HFF-Myc (cell line): ENCODE data around the gene RAB40C.

Experiments used
- DNase-seq: peaks from one replicate; pipeline ENCODE4 v3.0.0-alpha.2; 2011; ENCODE audit warnings: low read depth; ENCODE audit errors: extremely low read depth
- H3K4me3 ChIP-seq: replicated peaks from 2 replicates; pipeline ENCODE4 v1.5.1; 2011; ENCODE audit warnings: low read depth, mild to moderate bottlenecking, control low read depth, low read length
- TF ChIP-seq, protein P1 (sequence below): IDR thresholded peaks from 2 replicates; pipeline ENCODE4 v1.5.1; 2012; ENCODE audit warnings: mild to moderate bottlenecking, low read depth, low read length, control low read depth; ENCODE audit errors: missing control alignments

Gene RAB40C

DNA sequence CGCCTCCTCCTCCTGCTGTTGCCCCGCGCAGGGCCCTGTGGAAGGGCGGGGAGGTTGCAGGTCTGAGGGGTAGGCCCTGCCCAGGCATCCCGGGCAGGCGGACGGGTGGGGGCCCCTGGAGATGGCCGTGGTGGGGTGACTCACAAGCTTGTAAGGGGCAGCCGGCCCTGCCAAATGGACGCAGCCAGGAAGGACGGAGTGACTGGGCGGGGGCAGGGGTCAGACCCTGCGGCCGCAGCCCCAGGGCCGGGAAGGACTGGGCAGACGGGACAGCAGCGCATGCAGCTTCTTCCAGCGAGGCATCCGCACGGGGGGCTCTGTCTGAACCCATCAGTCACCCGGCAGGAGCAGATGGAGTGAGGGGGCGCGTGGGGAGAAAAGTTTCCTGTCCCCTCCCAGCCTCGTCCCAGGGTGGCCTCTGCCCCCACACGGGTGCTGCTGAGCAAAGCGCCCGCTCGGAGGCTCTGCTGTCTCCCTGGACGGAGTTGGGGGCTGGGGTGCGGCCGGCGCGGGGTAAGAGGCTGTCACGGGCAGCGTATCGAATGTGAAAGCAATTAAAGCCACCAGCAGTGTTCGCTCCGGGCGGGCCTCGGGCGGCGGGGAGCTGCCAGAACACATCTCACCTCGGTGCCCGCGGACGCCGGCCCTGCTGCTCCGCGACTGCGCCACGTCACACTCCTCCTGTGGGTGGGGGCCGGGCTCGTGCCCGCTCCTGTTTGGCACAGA is 35.1 kb upstream of the RAB40C start:
- DNase-seq, result no peak
- no peak overlapping the region for H3K4me3 ChIP-seq
- TF ChIP-seq, protein P1, sequence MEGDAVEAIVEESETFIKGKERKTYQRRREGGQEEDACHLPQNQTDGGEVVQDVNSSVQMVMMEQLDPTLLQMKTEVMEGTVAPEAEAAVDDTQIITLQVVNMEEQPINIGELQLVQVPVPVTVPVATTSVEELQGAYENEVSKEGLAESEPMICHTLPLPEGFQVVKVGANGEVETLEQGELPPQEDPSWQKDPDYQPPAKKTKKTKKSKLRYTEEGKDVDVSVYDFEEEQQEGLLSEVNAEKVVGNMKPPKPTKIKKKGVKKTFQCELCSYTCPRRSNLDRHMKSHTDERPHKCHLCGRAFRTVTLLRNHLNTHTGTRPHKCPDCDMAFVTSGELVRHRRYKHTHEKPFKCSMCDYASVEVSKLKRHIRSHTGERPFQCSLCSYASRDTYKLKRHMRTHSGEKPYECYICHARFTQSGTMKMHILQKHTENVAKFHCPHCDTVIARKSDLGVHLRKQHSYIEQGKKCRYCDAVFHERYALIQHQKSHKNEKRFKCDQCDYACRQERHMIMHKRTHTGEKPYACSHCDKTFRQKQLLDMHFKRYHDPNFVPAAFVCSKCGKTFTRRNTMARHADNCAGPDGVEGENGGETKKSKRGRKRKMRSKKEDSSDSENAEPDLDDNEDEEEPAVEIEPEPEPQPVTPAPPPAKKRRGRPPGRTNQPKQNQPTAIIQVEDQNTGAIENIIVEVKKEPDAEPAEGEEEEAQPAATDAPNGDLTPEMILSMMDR, result no peak

DNA sequence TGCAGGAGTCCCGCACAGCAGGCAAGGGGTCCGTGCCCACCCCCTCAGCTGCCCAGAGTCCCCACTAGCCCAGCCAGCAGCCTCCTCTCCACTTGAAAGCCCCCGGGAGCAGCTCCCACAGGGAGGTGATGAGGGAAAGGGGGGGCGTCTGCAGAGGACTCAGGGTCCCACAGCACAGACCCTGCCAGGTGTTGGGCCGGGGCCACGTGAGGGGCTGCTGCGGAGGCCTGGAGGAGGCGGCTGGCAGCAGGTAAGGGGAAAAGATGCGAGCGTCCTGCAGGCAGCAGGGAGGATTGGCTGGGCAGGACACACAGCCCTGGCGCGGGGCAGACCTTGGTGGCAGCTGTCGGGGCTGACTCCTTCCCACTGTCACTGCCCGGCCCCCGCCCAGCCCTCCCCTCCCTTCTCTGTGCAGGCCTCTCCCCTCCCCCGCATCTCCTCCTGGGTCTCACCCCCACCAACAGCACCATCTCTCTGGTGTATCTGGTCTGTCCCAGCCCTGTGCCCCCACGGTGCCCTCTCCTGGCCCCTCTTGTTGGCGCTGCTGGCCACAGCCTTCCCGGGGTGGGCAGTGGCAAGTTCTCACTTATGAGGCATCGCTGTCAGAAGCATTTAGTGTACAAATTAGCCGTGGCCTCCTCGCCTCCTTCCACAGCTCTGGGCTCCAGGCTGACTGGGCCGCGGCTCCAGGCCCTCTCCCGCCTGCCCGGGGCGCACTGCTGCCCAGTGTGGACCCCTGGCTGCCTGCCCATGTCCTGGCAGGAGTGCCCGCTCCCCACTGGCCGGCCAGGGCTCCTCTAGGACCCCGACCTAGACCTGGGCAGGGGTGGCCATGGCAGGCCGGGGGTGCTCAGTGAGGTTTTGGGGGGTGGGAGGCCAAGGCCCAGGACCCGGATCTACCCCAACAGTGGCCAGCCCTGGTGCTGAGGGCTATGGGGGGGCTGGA is 34.1 kb upstream of the RAB40C start:
- H3K4me3 ChIP-seq, result no peak overlapping the region
- no peak for DNase-seq

DNA sequence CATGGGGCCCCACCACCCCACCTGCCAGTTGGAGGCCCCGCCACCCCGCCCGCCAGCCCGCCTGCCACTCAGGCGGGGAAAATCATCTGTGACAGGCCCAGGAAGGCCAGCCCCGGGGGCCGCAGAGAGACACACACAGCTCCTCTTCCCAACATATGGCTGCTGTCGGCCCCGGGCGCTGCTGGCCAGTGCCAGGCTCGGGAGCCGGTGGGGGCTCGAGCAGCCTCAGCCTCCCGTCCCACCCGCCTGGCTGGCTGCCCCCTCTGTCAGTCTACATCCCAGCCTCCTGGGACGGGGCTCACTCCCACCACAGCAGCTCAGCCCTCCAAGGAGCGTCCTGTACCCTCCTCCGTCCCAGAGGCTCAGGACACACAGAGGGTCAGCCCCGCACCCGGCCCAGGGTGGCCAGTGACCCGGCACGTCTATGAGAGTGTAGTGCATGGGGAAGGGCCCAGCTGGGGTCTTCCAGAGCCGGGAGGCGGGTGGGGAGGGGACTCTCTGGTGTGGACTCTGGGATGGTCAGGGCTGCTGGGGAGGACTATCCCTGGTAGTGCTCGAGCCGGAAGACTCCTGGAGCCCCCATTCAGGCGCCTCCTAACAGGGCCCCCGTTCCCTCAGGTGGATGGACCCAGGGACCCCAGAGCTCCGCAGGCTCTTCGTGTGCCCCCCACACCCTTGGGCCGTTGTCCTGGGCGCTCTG is 33.2 kb upstream of the RAB40C start:
- no peak for DNase-seq
- TF ChIP-seq, protein P1, result no peak
- no peak overlapping the region for H3K4me3 ChIP-seq

More for the DNA sequence above, 34.1 kb upstream of the RAB40C start:
- TF ChIP-seq, protein P1, result no peak

DNA sequence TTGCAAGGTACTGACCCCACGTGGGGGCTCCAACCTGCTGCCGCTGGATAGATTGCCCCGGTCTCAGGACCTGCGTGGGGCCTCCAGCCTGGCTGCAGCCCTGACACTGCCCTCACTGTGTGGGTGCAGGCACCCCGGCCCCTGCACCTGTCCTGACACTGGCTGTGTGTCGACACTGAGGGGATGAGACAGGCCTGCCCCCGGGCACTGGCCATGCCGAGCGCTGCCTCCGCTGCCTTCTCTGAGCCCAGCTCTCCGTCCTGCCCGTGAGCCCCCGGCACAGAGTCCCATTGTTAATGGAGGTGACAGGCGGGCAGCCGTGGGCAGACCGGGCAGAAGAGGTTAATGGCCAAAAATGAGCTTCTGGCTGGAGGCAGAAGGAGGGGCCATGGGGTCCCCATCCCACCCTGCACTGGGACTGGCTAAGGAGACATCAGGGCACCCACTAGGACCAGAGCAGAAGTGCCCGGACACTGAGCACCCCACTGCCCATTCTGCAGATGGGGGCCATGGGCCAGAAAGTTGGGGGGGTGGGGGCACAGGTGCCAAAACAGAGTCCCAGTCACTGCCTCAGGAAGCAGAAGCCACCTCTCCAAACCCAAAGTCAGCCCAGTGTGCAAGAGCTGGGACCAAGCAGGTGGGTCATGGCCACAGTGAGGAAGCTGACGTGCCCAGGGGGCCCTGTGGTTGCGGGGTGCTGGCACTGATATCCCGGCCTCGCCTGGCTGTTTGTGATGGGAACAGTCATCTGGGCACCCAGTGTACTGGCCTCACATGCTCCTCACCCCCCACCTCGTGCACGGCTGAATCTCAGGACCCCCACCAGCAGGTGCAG is 32.2 kb upstream of the RAB40C start:
- DNase-seq, result no peak
- TF ChIP-seq, protein P1, result no peak
- H3K4me3 ChIP-seq, result no peak overlapping the region

DNA sequence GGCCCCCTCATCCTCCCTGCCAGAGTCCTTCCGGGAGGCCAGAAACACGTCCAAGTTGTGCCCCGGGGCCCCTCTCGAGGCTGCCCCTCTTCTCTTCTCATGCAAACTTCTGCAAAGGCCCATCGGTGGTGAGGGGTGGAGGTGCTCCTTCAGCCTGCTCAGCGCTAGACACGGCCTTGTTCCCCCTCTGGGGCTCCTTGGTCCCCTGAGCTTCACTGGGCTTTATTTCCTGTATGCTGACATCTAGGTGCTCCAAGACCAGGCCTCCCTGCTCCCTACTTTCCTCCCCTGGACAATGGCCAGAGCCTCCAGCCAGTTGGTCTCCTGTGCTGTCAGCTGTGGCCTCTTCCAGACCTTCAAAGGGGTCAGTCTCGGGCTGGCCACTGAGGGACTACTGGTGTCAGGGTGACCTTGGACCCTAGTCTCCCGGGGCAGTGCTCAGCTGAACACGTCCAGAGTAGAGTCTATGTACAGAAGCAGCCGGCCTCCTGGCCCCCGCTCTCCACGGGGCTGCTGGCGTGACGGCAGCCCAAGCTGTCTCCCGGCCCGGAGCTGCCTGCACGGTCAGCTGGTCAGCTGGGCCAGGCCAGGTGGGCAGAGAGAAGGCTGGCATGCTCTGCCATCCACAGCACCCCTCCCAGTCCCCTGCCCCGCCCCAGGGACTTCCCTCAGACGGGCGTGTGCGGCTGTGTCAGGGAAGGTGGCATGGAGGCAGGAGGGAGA is 31.4 kb upstream of the RAB40C start:
- TF ChIP-seq, protein P1, result no peak
- H3K4me3 ChIP-seq, result no peak overlapping the region
- DNase-seq, result no peak
